Hepatocyte (in vitro differentiated cells): ENCODE measurements around the gene MMP1. TPM values are rescaled to one million over a fixed set of nuclear protein-coding genes. Genes with fewer than 3 reads are reported as not detected.
A peak's percentile ranks its signal among the peaks of the same experiment; 100 is the strongest.

Experiments
- DNase-seq: peaks from one replicate; pipeline ENCODE4 v3.0.0-alpha.2; 2016; ENCODE audit warnings: low spot score
- H2AFZ ChIP-seq: fragments of 200-600 bp; sonication (generic); 2 replicates; pipeline ENCODE4 v1.6.0; 2016; ENCODE audit warnings: antibody characterized with exemption, mild to moderate bottlenecking
- H3K27ac ChIP-seq: fragments of 200-600 bp; sonication (generic); 2 replicates; pipeline ENCODE4 v1.5.1; 2016; ENCODE audit warnings: mild to moderate bottlenecking
- H3K27me3 ChIP-seq: fragments of 200-600 bp; sonication (generic); 2 replicates; pipeline ENCODE4 v1.6.1; 2016
- H3K36me3 ChIP-seq: fragments of 200-600 bp; sonication (generic); replicated peaks from 2 replicates; pipeline ENCODE4 v1.5.1; 2016; ENCODE audit warnings: low read depth; ENCODE audit not compliant: insufficient read depth
- H3K4me1 ChIP-seq: fragments of 200-600 bp; sonication (generic); 2 replicates; pipeline ENCODE4 v1.5.1; 2016; ENCODE audit warnings: mild to moderate bottlenecking, moderate library complexity; ENCODE audit not compliant: insufficient read depth
- H3K4me2 ChIP-seq: fragments of 200-600 bp; sonication (generic); 2 replicates; pipeline ENCODE4 v1.6.0; 2016
- H3K4me3 ChIP-seq: fragments of 200-600 bp; sonication (generic); 2 replicates; pipeline ENCODE4 v1.5.1; 2016; ENCODE audit warnings: mild to moderate bottlenecking
- H3K79me2 ChIP-seq: fragments of 200-600 bp; sonication (generic); 2 replicates; pipeline ENCODE4 v1.6.0; 2017; ENCODE audit warnings: mild to moderate bottlenecking
- H3K9me2 ChIP-seq: fragments of 200-600 bp; sonication (generic); replicated peaks from 2 replicates; pipeline ENCODE4 v1.6.0; 2017; ENCODE audit warnings: mild to moderate bottlenecking; ENCODE audit not compliant: insufficient read depth
- H3K9me3 ChIP-seq: fragments of 200-600 bp; sonication (generic); 2 replicates; pipeline ENCODE4 v1.5.1; 2016; ENCODE audit warnings: low read depth, mild to moderate bottlenecking
- H4K20me1 ChIP-seq: fragments of 200-600 bp; sonication (generic); 2 replicates; pipeline ENCODE4 v1.6.0; 2016; ENCODE audit warnings: mild to moderate bottlenecking; ENCODE audit not compliant: insufficient read depth, poor library complexity, severe bottlenecking
- EZH2 ChIP-seq: fragments of 200-600 bp; sonication (generic); IDR thresholded peaks from 2 replicates; pipeline ENCODE4 v1.6.1; 2016; ENCODE audit warnings: antibody characterized with exemption, mild to moderate bottlenecking, borderline replicate concordance
- EZH2phosphoT487 ChIP-seq: fragments of 200-600 bp; sonication (generic); IDR thresholded peaks from one replicate; pipeline ENCODE4 v1.6.1; 2018; ENCODE audit warnings: antibody characterized with exemption, mild to moderate bottlenecking, low read depth, moderate library complexity; ENCODE audit not compliant: unreplicated experiment, severe bottlenecking
- WGBS: methylation state at CpG from one replicate; pipeline ENCODE4 v1.1.6; 2016; ENCODE audit warnings: low lambda C conversion rate; ENCODE audit errors: missing lambda C conversion rate; 5-methylcytosine and 5-hydroxymethylcytosine counted together
- polyA plus RNA-seq: library from polyadenylated mRNA; unstranded; fragments of >200 nt; fragmentation: Nextera tagmentation; extraction: Ambion mirVana; gene quantifications from 2 replicates; pipeline ENCODE4 v1.2.1, GENCODE V29; 2016
- total RNA-seq: library from RNA; depleted of rRNA; stranded (reverse); fragments of >200 nt; gene quantifications from 2 replicates; pipeline ENCODE4 v1.2.3, GENCODE V29; 2014
- TF ChIP-seq, protein P1 (sequence below): fragments of 200-600 bp; sonication (generic); IDR thresholded peaks from 2 replicates; pipeline ENCODE4 v1.5.1; 2016; ENCODE audit warnings: antibody characterized with exemption, mild to moderate bottlenecking; ENCODE audit not compliant: poor library complexity

The MMP1 gene
- total and polyA plus RNA-seq, 2 experiments from 2014 or later: 10.1 to 24.6 TPM

DNA sequence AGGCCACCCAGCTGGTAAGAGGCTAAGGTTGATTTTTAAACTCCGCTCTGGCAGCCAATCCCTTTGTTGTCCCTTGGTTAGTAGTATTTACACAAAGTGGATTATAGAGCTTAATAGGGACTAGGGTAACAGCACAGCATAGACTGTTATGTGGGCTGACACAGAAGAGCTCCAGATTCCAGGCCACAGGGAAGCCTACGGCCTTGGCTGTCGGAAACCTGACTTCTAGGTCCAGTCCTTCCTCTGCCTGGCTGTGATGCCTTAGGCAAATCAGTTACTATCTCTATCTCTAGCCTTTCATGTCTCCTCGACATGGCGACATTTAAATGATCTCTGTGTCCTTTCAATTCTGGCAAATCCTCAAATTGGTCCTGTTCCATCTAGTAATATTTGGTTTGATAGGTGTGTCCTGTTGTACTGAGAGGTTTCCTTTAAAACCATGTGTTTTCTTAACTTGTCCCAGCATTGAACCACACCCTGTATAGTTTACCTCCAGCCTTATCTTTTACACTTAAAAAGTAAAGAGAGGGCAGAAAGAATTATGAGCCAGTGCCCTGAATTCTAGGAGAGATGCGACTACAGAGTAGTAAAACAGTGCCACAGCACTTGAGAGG lies 4.2 kb downstream of the MMP1 start:
- H3K27ac ChIP-seq: peak overlapping the region; percentile 35
- H3K79me2 ChIP-seq: no peaks in the 10 kb centered on the region
- no peak overlapping the region for H3K4me2 ChIP-seq
- no peak for TF ChIP-seq EZH2
- TF ChIP-seq EZH2phosphoT487: no peak
- TF ChIP-seq, protein P1, sequence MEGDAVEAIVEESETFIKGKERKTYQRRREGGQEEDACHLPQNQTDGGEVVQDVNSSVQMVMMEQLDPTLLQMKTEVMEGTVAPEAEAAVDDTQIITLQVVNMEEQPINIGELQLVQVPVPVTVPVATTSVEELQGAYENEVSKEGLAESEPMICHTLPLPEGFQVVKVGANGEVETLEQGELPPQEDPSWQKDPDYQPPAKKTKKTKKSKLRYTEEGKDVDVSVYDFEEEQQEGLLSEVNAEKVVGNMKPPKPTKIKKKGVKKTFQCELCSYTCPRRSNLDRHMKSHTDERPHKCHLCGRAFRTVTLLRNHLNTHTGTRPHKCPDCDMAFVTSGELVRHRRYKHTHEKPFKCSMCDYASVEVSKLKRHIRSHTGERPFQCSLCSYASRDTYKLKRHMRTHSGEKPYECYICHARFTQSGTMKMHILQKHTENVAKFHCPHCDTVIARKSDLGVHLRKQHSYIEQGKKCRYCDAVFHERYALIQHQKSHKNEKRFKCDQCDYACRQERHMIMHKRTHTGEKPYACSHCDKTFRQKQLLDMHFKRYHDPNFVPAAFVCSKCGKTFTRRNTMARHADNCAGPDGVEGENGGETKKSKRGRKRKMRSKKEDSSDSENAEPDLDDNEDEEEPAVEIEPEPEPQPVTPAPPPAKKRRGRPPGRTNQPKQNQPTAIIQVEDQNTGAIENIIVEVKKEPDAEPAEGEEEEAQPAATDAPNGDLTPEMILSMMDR: no peak
- DNase-seq: no peak
- no peaks in the 10 kb centered on the region for H3K27me3 ChIP-seq
- WGBS: 50% methylated on average over 6 of the region's 6 CpGs
- no peaks in the 10 kb centered on the region for H3K9me3 ChIP-seq
- H3K4me1 ChIP-seq: peaks cover 9% of the 10 kb centered on the region
- peak overlapping the region; percentile 24 for H2AFZ ChIP-seq
- no peak overlapping the region for H3K4me3 ChIP-seq
- H3K9me2 ChIP-seq: no peaks in the 10 kb centered on the region
- no peaks in the 10 kb centered on the region for H3K36me3 ChIP-seq
- no peaks in the 10 kb centered on the region for H4K20me1 ChIP-seq

DNA sequence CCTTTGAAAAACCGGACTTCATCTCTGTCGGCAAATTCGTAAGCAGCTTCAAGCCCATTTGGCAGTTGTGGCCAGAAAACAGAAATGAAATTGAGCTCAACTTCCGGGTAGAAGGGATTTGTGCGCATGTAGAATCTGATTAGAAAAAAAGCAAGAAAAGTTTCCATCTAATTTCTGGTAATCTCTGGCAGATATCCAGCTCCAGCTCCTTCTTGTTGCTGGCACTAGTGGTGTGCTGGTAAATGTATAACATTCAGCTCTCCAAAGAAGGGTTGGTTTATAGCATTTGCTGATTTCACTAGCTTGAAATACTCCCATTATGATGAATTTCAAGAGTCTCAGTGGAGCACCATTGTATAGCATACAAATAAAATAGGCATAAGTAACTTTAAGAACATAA lies 5.4 kb downstream of the MMP1 start:
- TF ChIP-seq EZH2: no peak
- H4K20me1 ChIP-seq: no peaks in the 10 kb centered on the region
- H3K4me2 ChIP-seq: no peak overlapping the region
- H3K27me3 ChIP-seq: no peaks in the 10 kb centered on the region
- no peaks in the 10 kb centered on the region for H3K9me3 ChIP-seq
- no peak overlapping the region for H3K27ac ChIP-seq
- H3K4me1 ChIP-seq: peaks cover 9% of the 10 kb centered on the region
- no peak overlapping the region for H3K4me3 ChIP-seq
- H2AFZ ChIP-seq: no peak overlapping the region
- DNase-seq: no peak
- H3K9me2 ChIP-seq: no peaks in the 10 kb centered on the region
- WGBS: 92% methylated on average over 5 of the region's 5 CpGs
- H3K36me3 ChIP-seq: no peaks in the 10 kb centered on the region
- no peaks in the 10 kb centered on the region for H3K79me2 ChIP-seq

DNA sequence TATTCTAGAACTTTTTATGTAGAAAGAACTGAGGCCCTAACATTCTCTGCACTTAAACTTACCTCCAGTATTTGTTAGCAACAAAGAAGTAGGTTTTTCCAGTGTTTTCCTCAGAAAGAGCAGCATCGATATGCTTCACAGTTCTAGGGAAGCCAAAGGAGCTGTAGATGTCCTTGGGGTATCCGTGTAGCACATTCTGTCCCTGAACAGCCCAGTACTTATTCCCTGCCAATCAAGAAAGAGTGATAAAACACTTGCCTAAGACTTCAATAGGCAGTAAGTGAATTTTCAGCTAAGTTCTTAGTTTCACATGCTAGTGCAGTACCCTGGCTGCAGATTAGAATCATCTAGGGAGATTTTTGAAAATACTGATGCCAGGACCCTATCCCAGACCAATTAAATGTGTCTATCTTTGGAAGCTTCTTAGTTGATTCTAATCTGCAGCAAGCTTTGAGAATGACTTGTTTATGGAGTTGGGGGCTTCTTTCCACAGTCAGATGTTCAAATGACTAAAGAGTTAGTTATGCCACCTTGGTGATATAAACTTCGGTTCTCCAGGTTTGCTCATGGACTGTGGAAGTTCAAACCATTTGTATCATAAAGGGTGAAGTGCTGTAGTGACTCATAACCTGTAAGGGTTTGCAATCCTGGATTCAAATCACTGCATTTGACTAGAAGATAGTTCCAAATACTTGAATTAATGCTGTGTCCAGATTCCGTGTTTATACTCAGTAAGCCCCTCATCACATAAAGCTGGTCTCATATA lies 6.5 kb downstream of the MMP1 start:
- Histone ChIP-seq H3K79me2 (no peaks in the 10 kb centered on the region), H4K20me1 (no peaks in the 10 kb centered on the region), H3K27ac (no peak overlapping the region), H3K9me2 (no peaks in the 10 kb centered on the region), H3K9me3 (no peaks in the 10 kb centered on the region), H3K4me1 (peaks cover 9% of the 10 kb centered on the region), H2AFZ (no peak overlapping the region), H3K36me3 (no peaks in the 10 kb centered on the region), H3K4me2 (no peak overlapping the region), H3K27me3 (no peaks in the 10 kb centered on the region), H3K4me3 (no peak overlapping the region)
- WGBS: 78% methylated on average over 4 of the region's 4 CpGs
- no peak for TF ChIP-seq EZH2phosphoT487
- no peak for TF ChIP-seq EZH2
- TF ChIP-seq, protein P1: no peak
- DNase-seq: no peak

DNA sequence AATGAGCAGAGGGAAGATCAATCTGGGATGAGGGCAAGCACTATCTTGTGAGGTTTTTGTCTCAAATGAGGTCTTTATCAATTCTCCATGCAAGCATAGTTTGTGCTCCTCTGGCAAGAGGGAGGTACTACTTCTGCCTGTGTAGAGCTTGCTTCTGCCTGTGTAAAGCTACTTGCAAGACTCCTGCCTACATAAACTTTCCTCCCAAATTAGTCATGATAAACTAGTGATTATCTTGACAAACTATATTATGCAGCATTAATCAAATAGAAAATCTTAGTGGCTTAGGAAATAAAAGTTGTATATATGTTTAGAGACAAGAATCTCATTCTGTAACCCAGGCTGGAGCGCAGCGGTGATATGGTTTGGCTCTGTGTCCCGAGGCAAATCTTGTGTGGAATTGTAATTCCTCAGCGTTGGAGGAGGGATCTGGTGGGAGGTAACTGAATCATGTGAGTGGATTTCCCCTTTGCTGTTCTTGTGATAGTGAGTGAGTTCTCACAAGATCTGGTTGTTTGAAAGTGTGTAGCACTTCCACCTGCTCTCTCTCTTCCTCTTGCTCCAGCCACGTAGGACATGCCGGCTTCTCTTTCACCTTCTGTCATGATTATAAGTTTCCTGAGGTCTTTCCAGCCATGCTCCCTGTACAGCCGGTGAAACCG lies 9.5 kb downstream of the MMP1 start:
- Histone ChIP-seq H3K4me1 (peaks cover under 1% of the 10 kb centered on the region), H3K4me2 (no peak overlapping the region), H3K9me3 (no peaks in the 10 kb centered on the region), H3K27ac (no peak overlapping the region), H3K36me3 (no peaks in the 10 kb centered on the region), H3K79me2 (no peaks in the 10 kb centered on the region), H3K4me3 (no peak overlapping the region), H3K27me3 (no peaks in the 10 kb centered on the region), H3K9me2 (no peaks in the 10 kb centered on the region), H4K20me1 (no peaks in the 10 kb centered on the region), H2AFZ (no peak overlapping the region)
- 77% methylated on average over 8 of the region's 8 CpGs for WGBS
- no peak for DNase-seq
- TF ChIP-seq, protein P1: no peak
- TF ChIP-seq EZH2phosphoT487: no peak
- no peak for TF ChIP-seq EZH2
